Measurements from ENCODE around the gene NSUN4.

The NSUN4 gene

DNA sequence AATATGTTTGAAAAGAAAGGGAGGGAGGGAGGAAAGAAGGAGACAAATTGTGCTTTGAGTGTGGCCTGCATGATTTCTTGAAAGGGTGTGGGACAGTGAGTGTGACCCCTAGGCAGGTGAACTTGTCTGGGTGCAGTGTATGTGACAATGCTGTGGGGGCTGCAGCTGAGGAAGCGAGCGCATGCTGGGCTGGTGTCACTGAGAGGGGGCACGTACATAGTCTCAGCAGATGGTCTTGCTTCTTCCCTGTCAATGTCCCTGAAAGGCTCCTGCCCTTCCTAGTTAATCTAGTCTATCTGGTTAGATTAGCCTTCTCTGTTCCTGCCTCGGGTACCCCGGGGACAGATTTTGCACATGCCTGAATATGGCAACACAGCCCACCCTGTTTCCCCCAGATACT lies 63.3 kb downstream of the NSUN4 start:
- TF ChIP-seq CTCF (IDR thresholded peaks at IDR 0.05; ENCODE audit: low read depth, low read length), result no peak
- no peak overlapping the region for H3K4me3 ChIP-seq (replicated peaks in 1 of 2; ENCODE audit: low read depth in 2 of 2, low read length in 2 of 2)
- DNase-seq (ENCODE audit: low read depth in 2 of 2), result no peak

DNA sequence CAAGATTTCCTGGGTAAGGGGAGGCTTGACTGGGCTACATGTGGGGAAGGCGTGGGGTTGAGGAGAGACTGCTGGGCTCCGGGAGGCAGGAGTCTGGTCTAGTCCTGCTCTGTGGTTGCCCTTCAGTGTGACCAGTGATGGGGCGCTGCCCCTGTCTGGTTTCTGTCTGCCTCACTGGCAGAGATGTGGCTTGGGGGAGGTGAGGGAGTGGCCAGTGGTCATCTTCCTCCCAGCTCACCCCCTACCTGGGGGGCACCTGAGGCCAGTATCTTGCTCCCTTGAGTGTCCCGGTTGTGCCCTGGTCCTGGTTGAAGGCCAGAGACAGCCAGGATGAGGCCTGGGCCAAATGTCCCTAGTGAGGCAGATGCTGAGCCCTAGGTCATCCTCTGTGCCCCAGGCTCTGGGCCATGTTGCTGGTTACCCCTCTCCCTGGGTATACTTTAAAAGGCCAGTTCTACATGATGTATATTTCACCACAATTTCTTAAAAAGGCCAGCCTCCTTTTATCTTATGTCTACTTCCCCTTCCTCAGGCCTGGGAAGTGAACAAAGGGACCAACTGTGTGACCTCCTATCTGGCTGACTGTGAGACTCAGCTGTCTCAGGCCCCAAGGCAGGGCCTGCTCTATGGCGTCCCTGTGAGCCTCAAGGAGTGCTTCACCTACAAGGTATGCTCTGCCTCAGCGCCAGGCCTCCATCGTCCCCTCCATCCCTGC lies 64.0 kb downstream of the NSUN4 start:
- DNase-seq (ENCODE audit: low read depth in 2 of 2), result no peak
- no peak for TF ChIP-seq CTCF (IDR thresholded peaks at IDR 0.05; ENCODE audit: low read depth, low read length)

GRCh38 chr1:46405197-46405555 lies 64.6 kb downstream of the NSUN4 start:
- no peak for DNase-seq (ENCODE audit: low read depth in 2 of 2)
- no peak overlapping the region for H3K4me3 ChIP-seq (replicated peaks in 1 of 2; ENCODE audit: low read depth in 2 of 2, low read length in 2 of 2)

More for the DNA sequence above, 64.0 kb downstream of the NSUN4 start:
- no peak overlapping the region for H3K4me3 ChIP-seq (replicated peaks in 1 of 2; ENCODE audit: low read depth in 2 of 2, low read length in 2 of 2)

DNA sequence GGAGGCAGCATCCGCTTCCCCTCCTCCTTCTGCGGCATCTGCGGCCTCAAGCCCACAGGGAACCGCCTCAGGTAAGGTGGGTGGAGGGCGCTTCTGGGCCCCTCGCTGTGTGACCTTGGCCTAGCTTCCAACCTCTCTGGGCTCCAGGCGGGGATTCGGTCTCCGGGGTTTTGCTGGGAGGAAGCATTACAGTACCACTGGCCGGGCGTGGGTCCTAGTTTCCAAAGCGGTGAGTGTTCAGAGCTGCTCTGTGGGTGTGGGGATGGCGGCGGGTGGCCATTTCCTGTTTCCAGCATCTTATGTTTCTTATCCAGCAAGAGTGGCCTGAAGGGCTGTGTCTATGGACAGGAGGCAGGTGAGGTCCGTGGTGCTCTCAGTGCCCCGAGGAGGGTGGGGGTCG lies 65.1 kb downstream of the NSUN4 start:
- no peak overlapping the region for H3K4me3 ChIP-seq (replicated peaks in 1 of 2; ENCODE audit: low read depth in 2 of 2, low read length in 2 of 2)
- no peak for DNase-seq (ENCODE audit: low read depth in 2 of 2)
- no peak for TF ChIP-seq CTCF (IDR thresholded peaks at IDR 0.05; ENCODE audit: low read depth, low read length)

More at GRCh38 chr1:46405197-46405555, 64.6 kb downstream of the NSUN4 start:
- TF ChIP-seq CTCF (IDR thresholded peaks at IDR 0.05; ENCODE audit: low read depth, low read length), result no peak

- DNase-seq (ENCODE audit: low read depth in 2 of 2), result peak in 1 of 2 donors; percentile 11
- TF ChIP-seq CTCF (IDR thresholded peaks at IDR 0.05; ENCODE audit: low read depth, low read length), result no peak
- no peak overlapping the region for H3K4me3 ChIP-seq (replicated peaks in 1 of 2; ENCODE audit: low read depth in 2 of 2, low read length in 2 of 2)
Observed at GRCh38 chr1:46406881-46407608, 66.4 kb downstream of the NSUN4 start.

- DNase-seq (ENCODE audit: low read depth in 2 of 2), result no peak
Observed at GRCh38 chr1:46407636-46408035, 67.0 kb downstream of the NSUN4 start.

More at GRCh38 chr1:46407636-46408035, 67.0 kb downstream of the NSUN4 start:
- no peak for TF ChIP-seq CTCF (IDR thresholded peaks at IDR 0.05; ENCODE audit: low read depth, low read length)
- H3K4me3 ChIP-seq (replicated peaks in 1 of 2; ENCODE audit: low read depth in 2 of 2, low read length in 2 of 2), result no peak overlapping the region

Measured in cardiac fibroblast (primary cell).